Hepatocyte (in vitro differentiated cells): ENCODE data around the gene LAMP1. TPM values are rescaled to one million over a fixed set of nuclear protein-coding genes. Genes with fewer than 3 reads are reported as not detected.

ENCODE experiments used
- DNase-seq: peaks from one replicate; pipeline ENCODE4 v3.0.0-alpha.2; 2016; ENCODE audit warnings: low spot score
- H2AFZ ChIP-seq: fragments of 200-600 bp; sonication (generic); 2 replicates; pipeline ENCODE4 v1.6.0; 2016; ENCODE audit warnings: antibody characterized with exemption, mild to moderate bottlenecking
- H3K27ac ChIP-seq: fragments of 200-600 bp; sonication (generic); 2 replicates; pipeline ENCODE4 v1.5.1; 2016; ENCODE audit warnings: mild to moderate bottlenecking
- H3K27me3 ChIP-seq: fragments of 200-600 bp; sonication (generic); 2 replicates; pipeline ENCODE4 v1.6.1; 2016
- H3K36me3 ChIP-seq: fragments of 200-600 bp; sonication (generic); replicated peaks from 2 replicates; pipeline ENCODE4 v1.5.1; 2016; ENCODE audit warnings: low read depth; ENCODE audit not compliant: insufficient read depth
- H3K4me1 ChIP-seq: fragments of 200-600 bp; sonication (generic); 2 replicates; pipeline ENCODE4 v1.5.1; 2016; ENCODE audit warnings: mild to moderate bottlenecking, moderate library complexity; ENCODE audit not compliant: insufficient read depth
- H3K4me2 ChIP-seq: fragments of 200-600 bp; sonication (generic); 2 replicates; pipeline ENCODE4 v1.6.0; 2016
- H3K4me3 ChIP-seq: fragments of 200-600 bp; sonication (generic); 2 replicates; pipeline ENCODE4 v1.5.1; 2016; ENCODE audit warnings: mild to moderate bottlenecking
- H3K79me2 ChIP-seq: fragments of 200-600 bp; sonication (generic); 2 replicates; pipeline ENCODE4 v1.6.0; 2017; ENCODE audit warnings: mild to moderate bottlenecking
- H3K9me2 ChIP-seq: fragments of 200-600 bp; sonication (generic); replicated peaks from 2 replicates; pipeline ENCODE4 v1.6.0; 2017; ENCODE audit warnings: mild to moderate bottlenecking; ENCODE audit not compliant: insufficient read depth
- H3K9me3 ChIP-seq: fragments of 200-600 bp; sonication (generic); 2 replicates; pipeline ENCODE4 v1.5.1; 2016; ENCODE audit warnings: low read depth, mild to moderate bottlenecking
- H4K20me1 ChIP-seq: fragments of 200-600 bp; sonication (generic); 2 replicates; pipeline ENCODE4 v1.6.0; 2016; ENCODE audit warnings: mild to moderate bottlenecking; ENCODE audit not compliant: insufficient read depth, poor library complexity, severe bottlenecking
- EZH2 ChIP-seq: fragments of 200-600 bp; sonication (generic); IDR thresholded peaks from 2 replicates; pipeline ENCODE4 v1.6.1; 2016; ENCODE audit warnings: antibody characterized with exemption, mild to moderate bottlenecking, borderline replicate concordance
- EZH2phosphoT487 ChIP-seq: fragments of 200-600 bp; sonication (generic); IDR thresholded peaks from one replicate; pipeline ENCODE4 v1.6.1; 2018; ENCODE audit warnings: antibody characterized with exemption, mild to moderate bottlenecking, low read depth, moderate library complexity; ENCODE audit not compliant: unreplicated experiment, severe bottlenecking
- WGBS: methylation state at CpG from one replicate; pipeline ENCODE4 v1.1.6; 2016; ENCODE audit warnings: low lambda C conversion rate; ENCODE audit errors: missing lambda C conversion rate; 5-methylcytosine and 5-hydroxymethylcytosine counted together
- polyA plus RNA-seq: library from polyadenylated mRNA; unstranded; fragments of >200 nt; fragmentation: Nextera tagmentation; extraction: Ambion mirVana; gene quantifications from 2 replicates; pipeline ENCODE4 v1.2.1, GENCODE V29; 2016
- total RNA-seq: library from RNA; depleted of rRNA; stranded (reverse); fragments of >200 nt; gene quantifications from 2 replicates; pipeline ENCODE4 v1.2.3, GENCODE V29; 2014
- TF ChIP-seq, protein P1 (sequence below): fragments of 200-600 bp; sonication (generic); IDR thresholded peaks from 2 replicates; pipeline ENCODE4 v1.5.1; 2016; ENCODE audit warnings: antibody characterized with exemption, mild to moderate bottlenecking; ENCODE audit not compliant: poor library complexity

The LAMP1 gene
- total and polyA plus RNA-seq, 2 experiments from 2014 or later: 190 to 233 TPM

DNA sequence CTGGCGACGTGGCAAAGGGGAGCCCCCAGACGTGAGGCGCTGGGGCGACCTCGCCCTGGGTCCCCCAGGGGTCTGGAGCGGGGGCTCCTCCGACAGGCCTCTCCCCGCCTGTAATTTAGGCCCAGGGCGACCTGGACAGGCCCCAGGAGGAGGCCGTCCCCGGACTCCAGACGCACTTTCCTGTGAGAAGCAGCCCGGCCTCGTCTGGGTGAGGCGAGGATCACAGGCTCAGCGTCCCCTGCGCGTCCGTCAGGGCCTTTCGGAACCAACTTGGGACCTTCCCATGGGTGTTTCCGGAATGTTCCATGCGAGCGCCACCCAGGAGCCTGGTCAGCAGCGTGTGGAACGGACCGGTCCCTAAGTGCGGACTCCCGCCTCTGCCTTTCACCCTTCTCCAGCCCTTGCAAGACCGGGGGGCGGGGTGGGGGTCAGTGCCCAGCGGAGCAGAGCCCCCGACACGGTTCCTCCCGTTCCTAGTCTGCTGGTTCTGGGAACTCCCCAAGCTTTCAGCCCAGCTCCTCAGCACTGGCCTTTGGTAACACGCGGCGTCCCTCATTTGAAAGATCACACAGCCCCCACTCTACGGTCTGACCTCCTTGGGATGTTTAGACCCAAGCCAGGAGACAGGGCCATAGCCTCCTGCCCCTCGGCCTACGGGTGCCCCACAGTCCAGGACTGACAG is 68.0 kb downstream of the LAMP1 start:
- no peak for DNase-seq
- Histone ChIP-seq H3K9me3 (no peaks in the 10 kb centered on the region), H3K9me2 (no peaks in the 10 kb centered on the region), H3K36me3 (peaks cover 1% of the 10 kb centered on the region), H3K27ac (peak overlapping the region; percentile 75), H2AFZ (peak overlapping the region; percentile 90), H3K79me2 (peaks cover 32% of the 10 kb centered on the region), H3K27me3 (no peaks in the 10 kb centered on the region), H3K4me3 (no peak overlapping the region), H3K4me2 (peak overlapping the region; percentile 89), H4K20me1 (no peaks in the 10 kb centered on the region), H3K4me1 (peaks cover 7% of the 10 kb centered on the region)
- WGBS: 92% methylated on average over 40 of the region's 41 CpGs
- TF ChIP-seq EZH2 (no peak), EZH2phosphoT487 (no peak)
- TF ChIP-seq, protein P1, sequence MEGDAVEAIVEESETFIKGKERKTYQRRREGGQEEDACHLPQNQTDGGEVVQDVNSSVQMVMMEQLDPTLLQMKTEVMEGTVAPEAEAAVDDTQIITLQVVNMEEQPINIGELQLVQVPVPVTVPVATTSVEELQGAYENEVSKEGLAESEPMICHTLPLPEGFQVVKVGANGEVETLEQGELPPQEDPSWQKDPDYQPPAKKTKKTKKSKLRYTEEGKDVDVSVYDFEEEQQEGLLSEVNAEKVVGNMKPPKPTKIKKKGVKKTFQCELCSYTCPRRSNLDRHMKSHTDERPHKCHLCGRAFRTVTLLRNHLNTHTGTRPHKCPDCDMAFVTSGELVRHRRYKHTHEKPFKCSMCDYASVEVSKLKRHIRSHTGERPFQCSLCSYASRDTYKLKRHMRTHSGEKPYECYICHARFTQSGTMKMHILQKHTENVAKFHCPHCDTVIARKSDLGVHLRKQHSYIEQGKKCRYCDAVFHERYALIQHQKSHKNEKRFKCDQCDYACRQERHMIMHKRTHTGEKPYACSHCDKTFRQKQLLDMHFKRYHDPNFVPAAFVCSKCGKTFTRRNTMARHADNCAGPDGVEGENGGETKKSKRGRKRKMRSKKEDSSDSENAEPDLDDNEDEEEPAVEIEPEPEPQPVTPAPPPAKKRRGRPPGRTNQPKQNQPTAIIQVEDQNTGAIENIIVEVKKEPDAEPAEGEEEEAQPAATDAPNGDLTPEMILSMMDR: no peak

DNA sequence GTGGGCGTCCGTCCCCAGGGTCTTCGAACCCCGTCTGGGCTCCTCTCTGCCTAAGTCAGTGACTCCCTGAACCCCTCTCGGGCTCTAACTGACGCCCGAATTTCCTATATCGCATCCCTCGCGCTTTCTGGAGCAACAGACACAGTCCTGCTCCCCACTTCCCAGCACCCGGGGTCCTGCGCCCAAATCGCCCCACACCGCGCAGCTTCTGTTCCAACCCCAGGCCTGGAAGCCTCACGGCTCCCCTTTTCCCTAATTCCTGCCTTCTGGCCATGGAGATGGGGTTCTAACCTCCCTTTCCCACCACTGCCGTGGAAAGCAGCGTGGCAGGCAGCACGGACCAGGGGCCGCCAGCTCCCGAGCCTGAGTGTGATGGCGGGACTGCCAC is 68.5 kb downstream of the LAMP1 start:
- H3K4me3 ChIP-seq: no peak overlapping the region
- WGBS: 94% methylated on average over 22 of the region's 22 CpGs
- no peaks in the 10 kb centered on the region for H3K36me3 ChIP-seq
- no peak for TF ChIP-seq EZH2phosphoT487
- TF ChIP-seq, protein P1: no peak
- TF ChIP-seq EZH2: no peak
- H3K4me2 ChIP-seq: no peak overlapping the region
- H3K4me1 ChIP-seq: peaks cover 7% of the 10 kb centered on the region
- no peaks in the 10 kb centered on the region for H3K9me2 ChIP-seq
- H3K79me2 ChIP-seq: peaks cover 27% of the 10 kb centered on the region
- H4K20me1 ChIP-seq: no peaks in the 10 kb centered on the region
- no peaks in the 10 kb centered on the region for H3K27me3 ChIP-seq
- no peak overlapping the region for H3K27ac ChIP-seq
- no peak overlapping the region for H2AFZ ChIP-seq
- no peaks in the 10 kb centered on the region for H3K9me3 ChIP-seq
- DNase-seq: no peak

DNA sequence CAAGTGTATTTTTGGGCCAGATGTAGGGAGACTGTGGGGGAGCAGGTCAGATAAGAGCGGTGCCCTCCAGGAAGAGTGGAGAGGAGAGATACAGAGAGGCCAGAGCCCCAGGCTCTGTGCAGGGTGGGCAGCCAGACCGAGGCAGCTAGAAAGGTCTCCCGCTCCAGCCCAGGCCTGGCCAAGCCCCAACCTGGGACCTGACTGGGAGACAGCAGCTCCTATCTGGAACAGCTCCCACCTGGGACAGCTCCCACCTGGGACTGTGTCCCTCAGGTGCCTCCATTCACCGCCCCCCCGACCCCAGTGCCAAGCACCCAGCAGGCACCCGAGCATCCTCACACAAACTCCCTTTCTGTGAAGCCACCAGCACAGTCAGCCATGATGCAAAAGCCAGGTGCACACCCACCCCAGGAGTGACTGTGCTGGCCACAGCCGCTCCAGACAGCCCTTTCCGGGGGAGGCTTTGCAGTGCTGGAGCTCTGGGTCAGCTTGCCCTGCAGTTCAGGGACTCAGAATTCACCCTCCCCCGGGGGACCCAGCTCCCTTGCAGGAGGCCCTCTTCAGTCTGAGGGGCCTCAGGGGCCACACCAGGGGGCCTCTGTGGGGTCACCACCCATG is 69.0 kb downstream of the LAMP1 start:
- H3K4me2 ChIP-seq: no peak overlapping the region
- H3K4me1 ChIP-seq: peaks cover 7% of the 10 kb centered on the region
- no peak for DNase-seq
- H2AFZ ChIP-seq: no peak overlapping the region
- no peaks in the 10 kb centered on the region for H3K27me3 ChIP-seq
- no peak overlapping the region for H3K4me3 ChIP-seq
- no peaks in the 10 kb centered on the region for H4K20me1 ChIP-seq
- no peaks in the 10 kb centered on the region for H3K36me3 ChIP-seq
- WGBS: 85% methylated on average over 9 of the region's 9 CpGs
- H3K27ac ChIP-seq: no peak overlapping the region
- no peaks in the 10 kb centered on the region for H3K9me3 ChIP-seq
- H3K79me2 ChIP-seq: peaks cover 23% of the 10 kb centered on the region
- H3K9me2 ChIP-seq: no peaks in the 10 kb centered on the region
- TF ChIP-seq EZH2 (no peak), EZH2phosphoT487 (no peak)
- TF ChIP-seq, protein P1: no peak
